ENCODE data around the gene C21orf58.

Gene C21orf58

GRCh38 chr21:46294647-46295176, 29.0 kb downstream of the C21orf58 start:
- DNase-seq (ENCODE audit: low spot score): peak; percentile 32

GRCh38 chr21:46291561-46291960, 32.1 kb downstream of the C21orf58 start:
- DNase-seq (ENCODE audit: low spot score): no peak

GRCh38 chr21:46289655-46290179, 34.0 kb downstream of the C21orf58 start:
- DNase-seq (ENCODE audit: low spot score): no peak

- no peak for DNase-seq (ENCODE audit: low spot score)
Measured at GRCh38 chr21:46287541-46287940, 36.1 kb downstream of the C21orf58 start.

GRCh38 chr21:46286648-46287002, 37.0 kb downstream of the C21orf58 start:
- DNase-seq (ENCODE audit: low spot score): no peak

GRCh38 chr21:46285761-46286647, 37.7 kb downstream of the C21orf58 start, which contains the start of gene YBEY:
YBEY (plus strand) TSS chr21:46286342; CDS start chr21:46286914, 572 bp downstream.
- peak; percentile 81 for DNase-seq (ENCODE audit: low spot score)

- DNase-seq (ENCODE audit: low spot score): no peak
Measured at GRCh38 chr21:46285206-46285661, 38.4 kb downstream of the C21orf58 start, which contains the start of gene MCM3AP. MCM3AP (minus strand) TSS chr21:46285611; CDS start chr21:46285286, 325 bp downstream.

- no peak for DNase-seq (ENCODE audit: low spot score)
Measured at GRCh38 chr21:46284733-46285132, 38.9 kb downstream of the C21orf58 start.

- DNase-seq (ENCODE audit: low spot score): no peak
Measured at GRCh38 chr21:46284077-46284644, 39.5 kb downstream of the C21orf58 start.

- DNase-seq (ENCODE audit: low spot score): no peak
Measured at GRCh38 chr21:46274797-46275390, 48.8 kb downstream of the C21orf58 start.

GRCh38 chr21:46273341-46273740, 50.3 kb downstream of the C21orf58 start:
- DNase-seq (ENCODE audit: low spot score): no peak

GRCh38 chr21:46269466-46269865, 54.2 kb downstream of the C21orf58 start:
- no peak for DNase-seq (ENCODE audit: low spot score)

- DNase-seq (ENCODE audit: low spot score): no peak
Measured at GRCh38 chr21:46268371-46268770, 55.3 kb downstream of the C21orf58 start.

- no peak for DNase-seq (ENCODE audit: low spot score)
Measured at GRCh38 chr21:46266946-46267345, 56.7 kb downstream of the C21orf58 start.

GRCh38 chr21:46265736-46266525, 57.7 kb downstream of the C21orf58 start:
- no peak for DNase-seq (ENCODE audit: low spot score)

- no peak for DNase-seq (ENCODE audit: low spot score)
Measured at GRCh38 chr21:46264690-46265144, 59.0 kb downstream of the C21orf58 start.

GRCh38 chr21:46264046-46264689, 59.5 kb downstream of the C21orf58 start:
- no peak for DNase-seq (ENCODE audit: low spot score)

- DNase-seq (ENCODE audit: low spot score): no peak
Measured at GRCh38 chr21:46256501-46256994, 67.1 kb downstream of the C21orf58 start.

GRCh38 chr21:46255758-46256337, 67.8 kb downstream of the C21orf58 start:
- no peak for DNase-seq (ENCODE audit: low spot score)

GRCh38 chr21:46255166-46255565, 68.5 kb downstream of the C21orf58 start:
- no peak for DNase-seq (ENCODE audit: low spot score)
